Measurements from ENCODE around the gene PTK7. TPM values are rescaled to one million over a fixed set of nuclear protein-coding genes. Genes with fewer than 3 reads are reported as not detected.
"Not testable (repeated sequence)": the region's sequence is repeated elsewhere in the genome, so short reads cannot be mapped to it uniquely, and the experiment has no call there.

Gene PTK7
- 1 to 10 TPM; 1.2 to 4.1 TPM for total RNA-seq

- Mint-ChIP-seq H3K9me3 (no peaks in the 10 kb centered on the region), H3K27me3 (peaks cover 0 to 14% of the 10 kb centered on the region in 2 donors), H3K36me3 (peaks cover 8% of the 10 kb centered on the region), H3K4me3 (peak within 1 kb of the TSS; percentile 45), H3K27ac (no peak within 1 kb of the TSS), H3K4me1 (ENCODE audit: low read depth in 2 of 2) (peaks cover 7% of the 10 kb centered on the region in 2 donors)
- DNase-seq (ENCODE audit: low spot score) (no peak), ATAC-seq (peak; percentile 42 to 54)
These were observed at the start of gene PTK7 for GRCh38 chr6:43075670-43076463. PTK7 (plus strand) TSS chr6:43076314; CDS start chr6:43076489, 175 bp downstream.

DNA sequence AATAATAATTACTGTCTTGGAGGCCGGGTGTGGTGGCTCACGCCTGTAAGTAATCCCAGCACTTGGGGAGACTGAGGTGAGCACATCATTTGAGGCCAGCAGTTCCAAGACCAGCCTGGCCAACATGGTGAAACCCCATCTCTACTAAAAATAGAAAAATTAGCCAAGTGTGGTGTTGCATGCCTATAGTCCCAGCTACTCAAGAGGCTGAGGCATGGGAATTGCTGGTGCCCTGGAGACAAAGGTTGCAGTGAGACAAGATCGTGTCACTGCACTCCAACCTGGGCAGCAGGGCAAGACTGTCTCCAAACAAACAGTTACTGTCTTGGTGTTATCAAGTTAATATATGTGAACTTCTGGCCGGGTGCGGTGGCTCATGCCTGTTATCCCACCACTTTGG is 49.7 kb upstream of the PTK7 start:
- H3K36me3 Mint-ChIP-seq = peaks cover 27% of the 10 kb centered on the region
- peaks cover 17 to 20% of the 10 kb centered on the region in 2 donors for H3K4me1 Mint-ChIP-seq (ENCODE audit: low read depth in 2 of 2)
- H3K9me3 Mint-ChIP-seq = no peaks in the 10 kb centered on the region
- no peaks in the 10 kb centered on the region for H3K27me3 Mint-ChIP-seq
- H3K27ac Mint-ChIP-seq = no peak overlapping the region
- H3K4me3 Mint-ChIP-seq = no peak overlapping the region
- DNase-seq (ENCODE audit: low spot score) (no peak), ATAC-seq (no peak)

DNA sequence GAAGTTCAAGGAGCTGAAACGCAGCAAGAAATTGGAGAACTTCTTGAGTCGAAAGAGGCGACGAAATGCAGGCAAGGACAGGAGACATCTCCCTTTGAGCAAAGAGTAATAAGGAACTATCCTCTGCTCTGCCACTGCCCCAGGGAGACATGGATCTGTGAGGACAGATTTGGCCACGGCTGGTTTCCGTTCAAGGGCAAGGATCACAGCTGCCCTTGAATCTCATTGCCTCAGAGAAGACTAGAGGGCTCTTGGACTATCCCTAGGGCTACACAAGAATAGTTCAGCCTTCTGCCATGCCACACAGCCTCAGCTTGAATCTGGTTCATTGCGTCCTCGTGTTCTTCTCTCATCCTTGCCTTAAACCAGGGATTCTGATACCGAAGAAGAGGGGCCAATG is 47.0 kb upstream of the PTK7 start:
- no peak for ATAC-seq
- Mint-ChIP-seq H3K4me1 (ENCODE audit: low read depth in 2 of 2) (peaks cover 27 to 32% of the 10 kb centered on the region in 2 donors), H3K4me3 (no peak overlapping the region), H3K27me3 (no peaks in the 10 kb centered on the region), H3K9me3 (no peaks in the 10 kb centered on the region), H3K36me3 (peaks cover 32% of the 10 kb centered on the region), H3K27ac (no peak overlapping the region)
- peak; percentile 51 for DNase-seq (ENCODE audit: low spot score)

DNA sequence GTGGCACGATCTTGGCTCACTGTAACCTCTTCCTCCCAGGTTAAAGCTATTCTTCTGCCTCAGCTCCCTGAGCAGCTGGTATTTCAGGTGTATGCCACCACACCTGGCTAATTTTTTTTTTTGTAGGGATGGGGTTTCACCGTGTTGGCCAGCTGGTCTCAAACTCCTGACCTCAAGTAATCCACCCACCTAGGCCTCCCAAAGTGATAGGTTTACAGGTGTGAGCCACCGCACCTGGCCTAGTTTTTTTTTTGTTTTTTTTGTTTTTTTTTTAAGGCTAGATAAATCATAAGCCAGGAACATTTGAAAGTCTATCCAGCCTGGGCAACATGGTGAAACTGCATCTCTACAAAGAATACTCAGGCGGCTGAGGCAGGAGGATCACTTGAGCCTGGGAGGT is 43.8 kb upstream of the PTK7 start:
- no peaks in the 10 kb centered on the region for H3K27me3 Mint-ChIP-seq
- no peak overlapping the region for H3K4me3 Mint-ChIP-seq
- no peaks in the 10 kb centered on the region for H3K9me3 Mint-ChIP-seq
- no peak for DNase-seq (ENCODE audit: low spot score)
- H3K36me3 Mint-ChIP-seq = peaks cover 14% of the 10 kb centered on the region
- no peak for ATAC-seq
- peaks cover 19 to 26% of the 10 kb centered on the region in 2 donors for H3K4me1 Mint-ChIP-seq (ENCODE audit: low read depth in 2 of 2)
- peak overlapping the region in 1 of 2 donors; percentile 34 for H3K27ac Mint-ChIP-seq

DNA sequence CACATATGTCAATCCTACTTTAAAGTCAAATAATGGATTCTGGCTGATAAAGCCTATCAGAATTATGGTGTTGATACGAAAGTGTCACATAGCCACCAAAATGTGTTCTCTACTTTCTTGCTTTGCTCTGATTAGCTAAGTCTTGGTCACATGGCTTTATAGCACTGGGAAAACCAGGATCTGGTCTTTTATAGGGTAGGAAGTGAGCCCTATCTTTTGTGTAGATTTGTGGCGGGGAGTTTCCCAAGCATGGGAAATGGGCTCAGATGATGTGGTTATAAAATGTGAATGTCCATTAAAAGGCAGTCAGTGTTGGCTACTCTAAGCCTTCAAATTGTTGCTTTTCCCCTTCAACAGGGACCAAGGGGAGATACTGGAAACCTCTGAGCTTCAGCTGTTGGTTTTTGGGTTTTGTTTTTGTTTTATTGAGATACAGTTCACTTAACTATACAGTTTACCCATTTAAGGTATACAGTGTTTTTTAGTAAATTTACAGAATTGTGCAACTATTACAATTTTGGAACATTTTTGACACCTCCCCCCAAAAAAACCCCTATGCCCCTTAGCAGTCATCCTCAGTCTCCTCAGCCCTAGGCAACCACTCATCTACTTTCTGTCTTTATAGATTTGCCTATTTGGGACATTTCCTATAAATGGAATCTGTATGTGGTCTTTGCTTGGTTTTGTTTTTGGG is 42.5 kb upstream of the PTK7 start:
- DNase-seq (ENCODE audit: low spot score) (no peak), ATAC-seq (peak; percentile 60 to 77)
- Mint-ChIP-seq H3K4me1 (ENCODE audit: low read depth in 2 of 2) (peaks cover 19 to 25% of the 10 kb centered on the region in 2 donors), H3K4me3 (peak overlapping the region; percentile 11), H3K27me3 (no peaks in the 10 kb centered on the region), H3K9me3 (no peaks in the 10 kb centered on the region), H3K36me3 (peaks cover 7% of the 10 kb centered on the region), H3K27ac (peak overlapping the region; percentile 70 to 84)

DNA sequence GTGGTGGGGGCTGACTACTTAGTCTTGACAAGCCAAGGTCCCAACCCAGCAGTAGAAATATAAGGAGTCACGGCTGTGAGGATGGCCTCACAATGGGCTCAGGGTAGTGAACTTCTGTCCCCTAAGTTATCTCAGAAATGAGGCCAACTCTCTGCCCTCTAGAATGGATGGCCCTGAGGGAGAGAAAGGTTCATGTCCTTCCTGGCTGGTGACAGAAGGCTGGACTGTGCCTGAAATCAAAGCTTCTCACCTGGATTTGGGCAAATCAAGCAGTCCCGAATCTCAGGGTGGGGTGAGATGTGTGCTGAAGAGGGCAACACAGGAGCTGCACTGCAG is 42.0 kb upstream of the PTK7 start:
- H3K27me3 Mint-ChIP-seq = no peaks in the 10 kb centered on the region
- DNase-seq (ENCODE audit: low spot score) = no peak
- ATAC-seq = no peak
- peak overlapping the region; percentile 70 to 84 for H3K27ac Mint-ChIP-seq
- no peaks in the 10 kb centered on the region for H3K9me3 Mint-ChIP-seq
- H3K4me1 Mint-ChIP-seq (ENCODE audit: low read depth in 2 of 2) = peaks cover 19 to 27% of the 10 kb centered on the region in 2 donors
- H3K4me3 Mint-ChIP-seq = peak overlapping the region; percentile 11
- peaks cover 7% of the 10 kb centered on the region for H3K36me3 Mint-ChIP-seq

DNA sequence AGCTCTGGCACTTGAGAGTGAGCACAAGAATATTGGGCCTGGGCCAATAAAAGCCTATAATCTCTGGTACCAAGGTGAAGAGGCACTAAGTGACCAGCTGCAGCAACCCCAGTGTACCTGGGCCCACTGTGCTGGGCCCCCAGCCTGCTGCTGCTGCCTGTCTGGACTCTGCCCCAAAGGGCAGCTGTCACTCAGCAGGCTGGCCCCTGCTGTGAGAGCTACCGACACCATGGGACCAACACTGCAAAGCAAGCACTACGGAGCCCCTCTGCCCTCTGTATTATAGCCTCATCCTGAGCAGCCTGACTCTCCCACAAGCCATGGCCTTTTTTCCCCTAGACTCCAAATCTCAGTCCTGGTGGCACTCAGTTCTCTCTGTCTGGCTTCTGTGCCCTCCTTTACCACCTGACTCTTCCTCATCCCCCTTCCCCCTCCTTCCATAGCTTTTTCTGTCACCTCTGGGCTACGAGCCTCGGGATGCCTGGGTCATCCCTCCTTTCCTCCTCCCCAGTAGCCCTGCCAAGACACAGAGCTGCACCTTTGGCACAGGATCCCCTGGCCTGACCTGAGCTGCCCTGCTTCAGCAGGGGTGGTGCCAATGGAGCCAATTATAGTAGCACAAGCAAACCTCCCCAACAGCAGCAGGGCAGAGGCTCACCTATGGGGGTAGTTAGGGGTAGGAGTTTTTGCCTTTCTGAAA is 40.5 kb upstream of the PTK7 start:
- ATAC-seq = no peak

DNA sequence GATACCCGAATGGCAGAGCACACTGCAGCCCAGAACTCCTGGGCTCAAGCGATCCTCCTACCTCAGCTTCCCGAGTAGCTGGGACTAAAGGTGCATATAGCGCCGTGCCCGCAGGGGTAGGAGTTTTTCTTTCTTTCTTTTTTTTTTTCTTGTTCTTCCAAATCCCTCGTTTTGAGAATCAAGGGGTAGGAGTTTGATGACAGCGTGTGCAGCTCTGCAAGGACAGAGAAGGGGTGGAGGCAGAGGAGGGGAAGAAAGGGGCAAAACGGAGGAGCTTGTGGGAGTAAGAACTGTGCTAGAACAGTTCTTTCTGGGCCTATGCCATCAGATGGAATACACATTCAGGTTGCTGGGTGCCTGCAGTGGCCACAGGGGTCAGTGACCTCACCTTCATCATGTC is 39.4 kb upstream of the PTK7 start:
- ATAC-seq (no peak), DNase-seq (ENCODE audit: low spot score) (no peak)
- H3K27me3 Mint-ChIP-seq = no peaks in the 10 kb centered on the region
- H3K4me3 Mint-ChIP-seq = no peak overlapping the region
- peaks cover 16 to 28% of the 10 kb centered on the region in 2 donors for H3K4me1 Mint-ChIP-seq (ENCODE audit: low read depth in 2 of 2)
- H3K9me3 Mint-ChIP-seq = no peaks in the 10 kb centered on the region
- H3K36me3 Mint-ChIP-seq = peaks cover 3% of the 10 kb centered on the region
- H3K27ac Mint-ChIP-seq = no peak overlapping the region

More for the DNA sequence above, 40.5 kb upstream of the PTK7 start:
- peaks cover 19 to 30% of the 10 kb centered on the region in 2 donors for H3K4me1 Mint-ChIP-seq (ENCODE audit: low read depth in 2 of 2)
- no peak for DNase-seq (ENCODE audit: low spot score)
- peaks cover 7% of the 10 kb centered on the region for H3K36me3 Mint-ChIP-seq
- H3K27ac Mint-ChIP-seq = peak overlapping the region in 1 of 2 donors; percentile 84
- H3K9me3 Mint-ChIP-seq = no peaks in the 10 kb centered on the region
- H3K27me3 Mint-ChIP-seq = no peaks in the 10 kb centered on the region
- H3K4me3 Mint-ChIP-seq = no peak overlapping the region

DNA sequence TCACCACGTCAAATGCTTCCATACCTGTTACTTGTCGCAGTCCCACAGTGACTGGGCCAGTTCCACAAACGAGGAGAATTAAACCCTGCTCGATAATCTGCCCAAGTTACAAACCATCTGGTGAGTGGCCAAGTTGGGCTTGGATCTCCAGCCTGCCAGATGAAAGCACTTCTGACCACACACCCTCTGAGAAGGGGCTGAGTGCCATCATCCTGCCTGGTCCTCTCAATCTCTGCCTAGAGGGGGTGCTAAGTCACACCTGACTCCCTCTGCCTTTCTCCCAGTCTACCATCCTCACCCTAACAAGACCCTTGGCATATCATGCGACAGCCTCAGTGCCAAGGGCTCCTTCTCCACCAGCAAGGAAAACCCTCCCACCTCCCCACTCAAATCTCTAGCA is 38.9 kb upstream of the PTK7 start:
- ATAC-seq (no peak), DNase-seq (ENCODE audit: low spot score) (no peak)
- peaks cover 14 to 24% of the 10 kb centered on the region in 2 donors for H3K4me1 Mint-ChIP-seq (ENCODE audit: low read depth in 2 of 2)
- no peaks in the 10 kb centered on the region for H3K27me3 Mint-ChIP-seq
- H3K4me3 Mint-ChIP-seq = no peak overlapping the region
- no peaks in the 10 kb centered on the region for H3K9me3 Mint-ChIP-seq
- no peaks in the 10 kb centered on the region for H3K36me3 Mint-ChIP-seq
- H3K27ac Mint-ChIP-seq = no peak overlapping the region

DNA sequence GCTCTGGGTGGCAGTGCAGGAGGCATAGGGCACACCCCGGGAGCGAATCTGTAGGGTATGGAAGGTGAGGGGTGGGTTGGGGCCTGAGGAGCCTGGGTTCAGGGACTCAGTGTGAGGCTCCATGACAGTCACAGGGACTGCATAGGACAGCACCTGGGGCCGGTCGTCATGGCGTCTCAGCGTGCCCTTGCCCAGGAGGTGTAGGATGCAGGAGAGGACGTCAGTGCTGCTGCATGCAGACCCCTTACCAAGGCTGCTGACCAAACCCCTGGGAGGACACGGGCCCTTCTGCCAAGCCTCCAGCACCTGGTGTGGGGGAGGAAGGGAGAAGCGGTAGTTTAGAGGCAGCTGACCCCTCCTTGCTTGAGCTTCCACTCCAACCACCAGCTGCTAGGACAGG is 38.4 kb upstream of the PTK7 start:
- ATAC-seq = no peak
- Mint-ChIP-seq H3K9me3 (no peaks in the 10 kb centered on the region), H3K4me1 (ENCODE audit: low read depth in 2 of 2) (peaks cover 14 to 24% of the 10 kb centered on the region in 2 donors), H3K27ac (no peak overlapping the region), H3K27me3 (no peaks in the 10 kb centered on the region), H3K4me3 (no peak overlapping the region), H3K36me3 (no peaks in the 10 kb centered on the region)
- DNase-seq (ENCODE audit: low spot score) = no peak

GRCh38 chr6:43038727-43039126 is 37.4 kb upstream of the PTK7 start:
- Mint-ChIP-seq H3K27ac (no peak overlapping the region), H3K9me3 (no peaks in the 10 kb centered on the region), H3K36me3 (no peaks in the 10 kb centered on the region), H3K4me1 (ENCODE audit: low read depth in 2 of 2) (peaks cover 5 to 17% of the 10 kb centered on the region in 2 donors), H3K27me3 (no peaks in the 10 kb centered on the region), H3K4me3 (no peak overlapping the region)
- no peak for DNase-seq (ENCODE audit: low spot score)
- ATAC-seq = no peak

DNA sequence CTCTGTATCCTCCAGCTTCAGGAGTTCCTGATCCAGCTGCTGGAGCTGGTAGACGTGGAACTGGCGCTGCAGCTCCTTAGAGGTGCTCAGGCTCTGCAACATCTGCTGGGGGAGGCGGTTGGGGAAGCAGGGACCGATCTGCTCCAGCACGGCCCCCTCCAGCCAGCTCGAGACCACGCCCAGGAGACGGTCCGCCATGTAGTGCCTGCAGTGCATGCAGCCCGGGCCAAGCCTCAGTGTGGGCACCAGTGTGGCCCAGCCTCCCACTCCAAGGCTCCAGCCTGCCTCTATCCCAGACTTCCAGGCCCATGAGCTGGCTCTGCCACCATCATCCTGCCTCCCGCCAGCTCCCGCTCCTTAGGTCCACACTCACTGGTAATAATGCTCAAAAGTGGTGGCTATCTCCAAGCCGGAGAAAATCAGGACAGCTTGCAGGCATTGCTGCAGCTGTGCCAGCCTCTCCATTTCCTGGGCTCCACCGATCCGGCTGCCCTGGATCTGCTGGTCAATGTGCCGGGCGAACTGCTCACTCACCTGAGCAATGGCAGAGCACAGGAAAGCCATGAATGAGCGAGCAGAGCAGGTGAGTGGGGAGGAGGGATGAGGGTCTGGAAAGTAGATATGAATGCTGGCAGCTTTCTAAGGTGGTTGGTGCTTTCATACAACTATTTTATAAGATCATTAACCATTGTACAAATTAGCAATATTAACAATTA is 35.4 kb upstream of the PTK7 start:
- no peak overlapping the region for H3K27ac Mint-ChIP-seq
- H3K27me3 Mint-ChIP-seq = no peaks in the 10 kb centered on the region
- DNase-seq (ENCODE audit: low spot score) (no peak), ATAC-seq (no peak)
- peaks cover 0 to 10% of the 10 kb centered on the region in 2 donors for H3K4me1 Mint-ChIP-seq (ENCODE audit: low read depth in 2 of 2)
- no peaks in the 10 kb centered on the region for H3K36me3 Mint-ChIP-seq
- no peaks in the 10 kb centered on the region for H3K9me3 Mint-ChIP-seq
- no peak overlapping the region for H3K4me3 Mint-ChIP-seq

- not testable (repeated sequence) for H3K9me3 Mint-ChIP-seq; H3K27ac Mint-ChIP-seq; DNase-seq (ENCODE audit: low spot score); H3K36me3 Mint-ChIP-seq; H3K4me3 Mint-ChIP-seq; H3K4me1 Mint-ChIP-seq (ENCODE audit: low read depth in 2 of 2); ATAC-seq; H3K27me3 Mint-ChIP-seq
These were observed 34.6 kb upstream of the PTK7 start for GRCh38 chr6:43041475-43041874.
